ENCODE data around the gene ACTA2.
"Not testable (repeated sequence)": the region's sequence is repeated elsewhere in the genome, so short reads cannot be mapped to it uniquely, and the experiment has no call there.

ACTA2 gene

GRCh38 chr10:88949051-88949450 is 3.5 kb downstream of the ACTA2 start:
- no peak for DNase-seq

GRCh38 chr10:88946965-88947590 is 5.5 kb downstream of the ACTA2 start:
- DNase-seq, result no peak

- no peak for DNase-seq
Observed at GRCh38 chr10:88946200-88946599, 6.4 kb downstream of the ACTA2 start.

GRCh38 chr10:88944813-88945212 is 7.8 kb downstream of the ACTA2 start:
- DNase-seq, result no peak

GRCh38 chr10:88943778-88944177 is 8.8 kb downstream of the ACTA2 start:
- DNase-seq, result no peak

- no peak for DNase-seq
Observed at GRCh38 chr10:88941026-88941425, 11.5 kb downstream of the ACTA2 start.

GRCh38 chr10:88938938-88939337 is 13.6 kb downstream of the ACTA2 start:
- no peak for DNase-seq

GRCh38 chr10:88938039-88938438 is 14.5 kb downstream of the ACTA2 start:
- no peak for DNase-seq

GRCh38 chr10:88936656-88937055 is 15.9 kb downstream of the ACTA2 start:
- no peak for DNase-seq

GRCh38 chr10:88934900-88935672 is 17.5 kb downstream of the ACTA2 start:
- DNase-seq, result no peak

- no peak for DNase-seq
Observed at GRCh38 chr10:88933564-88933963, 19.0 kb downstream of the ACTA2 start.

- no peak for DNase-seq
Observed at GRCh38 chr10:88932539-88933256, 19.9 kb downstream of the ACTA2 start.

- not testable (repeated sequence) for DNase-seq
Observed at GRCh38 chr10:88932029-88932428, 20.5 kb downstream of the ACTA2 start.

GRCh38 chr10:88931548-88931947 is 21.0 kb downstream of the ACTA2 start:
- no peak for DNase-seq

- DNase-seq, result no peak
Observed at GRCh38 chr10:88928254-88928653, 24.3 kb downstream of the ACTA2 start.

GRCh38 chr10:88927416-88927690 is 25.2 kb downstream of the ACTA2 start:
- DNase-seq, result no peak

- DNase-seq, result no peak
Observed at GRCh38 chr10:88926566-88927415, 25.8 kb downstream of the ACTA2 start.

GRCh38 chr10:88923520-88923919 is 29.1 kb downstream of the ACTA2 start:
- DNase-seq, result no peak

- DNase-seq, result no peak
Observed at GRCh38 chr10:88922041-88922440, 30.5 kb downstream of the ACTA2 start.

- no peak for DNase-seq
Observed at GRCh38 chr10:88920986-88921593, 31.5 kb downstream of the ACTA2 start.

GRCh38 chr10:88920198-88920597 is 32.4 kb downstream of the ACTA2 start:
- DNase-seq, result no peak

GRCh38 chr10:88919041-88919440 is 33.5 kb downstream of the ACTA2 start:
- no peak for DNase-seq

Measured in activated gamma-delta T cell (primary cell).